Epithelial cell of proximal tubule (primary cell): Measurements from ENCODE around the gene NKX3-2. TPM values are rescaled to one million over a fixed set of nuclear protein-coding genes. Genes with fewer than 3 reads are reported as not detected.

Source experiments
- DNase-seq: peaks from one replicate; pipeline ENCODE4 v3.0.0-alpha.2; 2011; ENCODE audit warnings: low read depth
- H3K4me3 ChIP-seq: 2 replicates; pipeline ENCODE4 v1.5.1; 2011; ENCODE audit warnings: low read depth, mild to moderate bottlenecking, low read length
- CTCF ChIP-seq: conservative IDR thresholded peaks from 2 replicates; pipeline ENCODE4 v1.5.1; 2012; ENCODE audit warnings: low read depth, mild to moderate bottlenecking, low read length
- total RNA-seq: library from RNA; depleted of rRNA; stranded (reverse); fragments of >200 nt; gene quantifications from 2 replicates; pipeline ENCODE4 v1.2.3, GENCODE V29; 2015

NKX3-2 gene
- total RNA-seq, 1 donor from 2014 or later: not detected

GRCh38 chr4:13498469-13498868 is 45.8 kb downstream of the NKX3-2 start:
- no peak for TF ChIP-seq CTCF
- DNase-seq: no peak
- no peak overlapping the region for H3K4me3 ChIP-seq

- no peak for TF ChIP-seq CTCF
- no peak for DNase-seq
- H3K4me3 ChIP-seq: no peak overlapping the region
These were observed 47.7 kb downstream of the NKX3-2 start for GRCh38 chr4:13496605-13497004.

GRCh38 chr4:13495753-13496152 is 48.6 kb downstream of the NKX3-2 start:
- TF ChIP-seq CTCF: no peak

GRCh38 chr4:13493793-13494192 is 50.5 kb downstream of the NKX3-2 start:
- no peak for TF ChIP-seq CTCF
- no peak overlapping the region for H3K4me3 ChIP-seq
- no peak for DNase-seq

More at GRCh38 chr4:13495753-13496152, 48.6 kb downstream of the NKX3-2 start:
- H3K4me3 ChIP-seq: no peak overlapping the region
- no peak for DNase-seq

GRCh38 chr4:13492747-13493146 is 51.6 kb downstream of the NKX3-2 start:
- TF ChIP-seq CTCF: no peak
- H3K4me3 ChIP-seq: no peak overlapping the region
- DNase-seq: no peak

Other genes starting within 250 kb of the NKX3-2 start
- gene RAB28, start 60.2 kb downstream of the NKX3-2 start, total RNA-seq: 16.0 and 16.7 TPM in 2 replicates
- 12.7 and 20.6 TPM in 2 replicates for gene BOD1L1, start 83.2 kb upstream of the NKX3-2 start, total RNA-seq